ENCODE results near the gene STK11. TPM values are rescaled to one million over a fixed set of nuclear protein-coding genes. Genes with fewer than 3 reads are reported as not detected.

The STK11 gene
- total RNA-seq, 1 donor from 2014 or later = 72.2 TPM

DNA sequence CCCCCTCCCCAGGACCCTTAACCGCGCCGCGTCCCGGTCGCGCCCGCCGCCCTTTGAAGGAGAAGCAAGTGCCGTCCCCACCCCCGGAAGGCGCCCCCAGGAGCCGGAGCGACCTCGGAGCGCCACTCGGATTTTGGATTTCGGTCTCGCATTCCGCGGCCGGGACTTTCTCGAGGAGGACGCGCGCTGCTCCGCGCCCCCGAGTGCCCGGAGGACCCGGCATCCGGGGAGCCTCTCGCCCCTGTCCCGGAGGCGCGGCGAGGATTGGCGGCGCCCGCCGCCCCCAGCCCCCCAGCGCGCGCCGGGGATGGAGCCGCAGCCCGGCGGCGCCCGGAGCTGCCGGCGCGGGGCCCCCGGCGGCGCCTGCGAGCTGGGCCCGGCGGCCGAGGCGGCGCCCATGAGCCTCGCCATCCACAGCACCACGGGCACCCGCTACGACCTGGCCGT, 44.4 kb downstream of the STK11 start:
- DNase-seq (ENCODE audit: low spot score) = no peak

- DNase-seq (ENCODE audit: low spot score) = no peak
Observed at GRCh38 chr19:1250437-1251260, 45.1 kb downstream of the STK11 start.

- DNase-seq (ENCODE audit: low spot score) = peak; percentile 78
Observed at GRCh38 chr19:1251330-1252220, 46.0 kb downstream of the STK11 start.

- DNase-seq (ENCODE audit: low spot score) = peak; percentile 90
Observed at GRCh38 chr19:1252221-1252820, 46.7 kb downstream of the STK11 start.

DNA sequence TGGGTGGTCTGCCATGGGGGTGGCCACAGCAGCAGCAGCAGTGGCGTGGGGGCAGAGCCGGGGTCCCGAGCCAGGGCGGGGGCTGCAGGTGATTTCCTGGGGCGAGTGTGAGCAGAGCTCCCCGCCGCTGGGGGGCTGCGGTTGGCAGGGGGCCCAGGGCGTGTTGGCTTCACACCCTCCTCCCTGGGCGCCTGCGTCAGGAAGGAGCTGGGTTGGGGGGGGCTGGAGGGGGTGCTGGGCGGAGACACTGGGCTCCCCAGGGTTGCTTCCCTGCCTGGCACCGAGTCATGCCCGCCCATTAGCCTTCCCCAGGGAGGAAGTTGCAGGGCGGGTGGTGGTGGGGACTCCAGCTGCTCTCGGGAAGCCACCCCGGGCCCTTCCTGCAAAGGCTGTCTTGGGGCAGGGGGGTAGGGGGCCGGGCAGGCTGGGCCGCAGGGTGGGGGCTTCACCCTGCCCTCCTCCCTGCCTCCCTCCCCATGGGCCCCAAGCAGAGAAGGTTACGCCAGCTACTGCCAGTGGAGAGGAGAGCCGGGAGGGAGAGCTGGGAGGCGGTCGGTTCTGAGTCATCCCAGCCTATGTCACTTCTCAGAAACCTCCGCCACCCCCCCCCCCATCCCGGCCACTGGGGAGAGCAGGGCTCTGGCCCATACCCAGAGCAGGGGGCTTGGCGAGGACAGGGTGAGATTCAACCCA, 47.4 kb downstream of the STK11 start:
- peak; percentile 91 for DNase-seq (ENCODE audit: low spot score)

DNA sequence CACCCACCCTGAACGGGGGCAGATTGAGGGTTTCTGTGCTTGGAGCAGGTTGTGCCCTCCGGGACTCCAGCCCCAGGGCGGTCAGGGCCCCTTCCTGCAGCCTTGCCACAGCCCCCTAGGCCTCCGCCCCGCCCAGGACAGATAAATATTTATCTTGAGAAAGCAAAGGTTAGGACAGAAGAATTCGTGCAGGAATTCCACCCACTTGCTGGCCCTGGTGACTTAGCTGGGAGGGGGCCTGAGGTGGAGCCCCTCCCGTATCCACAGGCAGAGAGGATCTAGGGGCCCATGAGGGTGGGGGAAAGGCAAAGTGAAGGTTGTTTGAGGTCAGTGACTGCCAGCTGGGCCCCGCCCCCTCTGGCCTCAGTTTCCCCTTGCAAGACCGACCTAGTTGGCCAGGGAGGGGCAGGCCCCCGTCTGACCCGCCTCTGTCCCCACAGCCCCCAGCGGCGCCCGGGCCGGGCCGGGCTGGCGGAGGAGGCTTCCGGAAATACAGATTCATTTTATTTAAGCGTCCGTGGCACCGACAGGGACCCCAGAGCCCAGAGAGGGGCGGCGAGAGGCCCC, 48.0 kb downstream of the STK11 start:
- DNase-seq (ENCODE audit: low spot score) = no peak

- no peak for DNase-seq (ENCODE audit: low spot score)
Observed at GRCh38 chr19:1254081-1254527, 48.5 kb downstream of the STK11 start.

DNA sequence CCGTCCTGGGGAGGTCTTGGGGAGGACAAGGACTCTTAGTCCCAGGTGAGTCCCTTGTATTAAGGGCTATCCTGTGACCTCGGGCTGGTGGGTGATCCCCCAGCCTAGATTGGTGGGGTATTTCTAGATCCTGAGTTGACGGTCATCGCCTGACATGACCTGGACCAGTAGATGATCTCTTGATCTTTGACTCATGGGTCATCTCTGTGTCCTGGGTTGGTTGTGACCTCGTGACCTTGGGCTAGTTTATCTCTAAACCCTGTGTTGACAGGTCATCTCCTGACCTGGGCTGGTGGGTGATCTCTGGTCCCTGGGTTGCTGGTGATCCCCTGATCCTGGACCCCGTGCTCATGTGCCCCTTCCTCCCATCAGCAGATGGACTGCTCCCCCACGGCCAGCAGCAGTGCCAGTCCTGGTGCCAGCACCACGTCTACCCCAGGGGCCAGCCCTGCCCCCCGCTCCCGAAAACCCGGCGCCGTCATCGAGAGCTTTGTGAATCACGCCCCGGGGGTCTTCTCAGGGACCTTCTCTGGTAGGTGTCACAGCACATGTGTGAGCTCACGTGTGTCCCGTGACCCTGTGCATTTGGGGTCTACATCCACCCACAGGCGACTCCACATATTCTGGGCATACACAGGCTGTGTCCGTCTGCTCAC, 49.1 kb downstream of the STK11 start:
- no peak for DNase-seq (ENCODE audit: low spot score)

- DNase-seq (ENCODE audit: low spot score) = no peak
Observed at GRCh38 chr19:1255186-1256161, 49.9 kb downstream of the STK11 start.

DNA sequence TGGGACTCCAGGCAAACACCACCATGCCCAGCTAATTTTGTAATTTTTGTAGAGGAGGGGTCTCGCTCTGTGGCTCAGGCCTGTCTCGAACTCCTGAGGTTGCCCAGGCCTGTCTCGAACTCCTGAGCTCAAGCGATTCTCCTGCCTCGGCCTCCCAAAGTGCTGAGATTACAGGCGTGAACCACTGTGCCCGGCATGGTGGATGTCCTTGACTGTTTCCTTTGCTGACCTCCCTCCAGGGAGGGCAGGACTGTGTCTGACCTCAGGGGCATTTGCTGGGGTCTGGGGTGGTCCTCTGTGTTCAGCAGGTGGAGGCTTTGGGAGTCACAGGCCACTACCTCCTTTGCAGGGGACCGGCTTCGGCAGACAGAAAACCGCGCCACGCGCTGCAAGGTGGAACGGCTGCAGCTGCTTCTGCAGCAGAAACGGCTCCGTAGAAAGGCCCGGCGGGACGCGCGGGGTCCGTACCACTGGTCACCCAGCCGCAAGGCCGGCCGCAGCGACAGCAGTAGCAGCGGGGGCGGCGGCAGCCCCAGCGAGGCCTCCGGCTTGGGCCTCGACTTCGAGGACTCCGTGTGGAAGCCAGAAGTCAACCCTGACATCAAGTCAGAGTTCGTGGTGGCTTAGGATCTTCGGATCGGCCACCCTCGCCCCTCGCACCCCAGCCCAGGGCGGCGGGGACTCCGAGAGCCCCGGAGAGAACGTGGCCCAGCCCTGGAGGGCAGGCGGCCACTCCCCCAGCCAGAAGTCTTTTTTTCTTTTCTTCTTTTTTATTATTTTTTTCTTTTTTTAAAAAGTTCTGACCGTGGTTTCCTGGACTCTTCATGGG, 51.3 kb downstream of the STK11 start:
- no peak for DNase-seq (ENCODE audit: low spot score)

- DNase-seq (ENCODE audit: low spot score) = no peak
Observed at GRCh38 chr19:1257475-1258162, 52.0 kb downstream of the STK11 start.

DNA sequence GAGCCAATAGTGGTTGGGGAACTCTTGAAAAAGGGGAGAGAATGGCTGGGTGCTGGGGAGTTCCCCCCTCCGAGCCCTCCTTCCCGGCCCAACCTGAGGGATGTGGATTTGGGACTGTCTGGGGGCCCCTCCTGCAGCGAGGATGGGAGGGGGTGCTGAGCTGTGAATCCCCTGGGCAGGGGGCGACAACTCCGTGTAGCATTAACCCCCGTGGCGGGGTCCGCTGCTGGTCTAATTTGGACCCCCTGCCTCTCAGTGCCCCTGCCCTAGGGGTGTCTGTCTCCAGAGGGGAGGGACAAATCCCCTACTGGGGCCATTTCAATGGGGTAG, 52.5 kb downstream of the STK11 start:
- DNase-seq (ENCODE audit: low spot score) = no peak

- DNase-seq (ENCODE audit: low spot score) = no peak
Observed at GRCh38 chr19:1258707-1259205, 53.2 kb downstream of the STK11 start.

GRCh38 chr19:1259206-1259875, 53.8 kb downstream of the STK11 start:
- DNase-seq (ENCODE audit: low spot score) = no peak

GRCh38 chr19:1259876-1260748, 54.5 kb downstream of the STK11 start:
- DNase-seq (ENCODE audit: low spot score) = no peak

All from mucosa of gallbladder (tissue), 1 donor.